Loucy (cell line): Measurements from ENCODE around the gene ADCY6.

Experiments
- EZH2phosphoT487 ChIP-seq: fragments of 200-600 bp; IDR thresholded peaks from 2 replicates; pipeline ENCODE4 v1.6.1; 2018; ENCODE audit warnings: antibody characterized with exemption, mild to moderate bottlenecking, moderate library complexity, borderline replicate concordance
- TF ChIP-seq, protein P1 (sequence below): fragments of 200-600 bp; sonication (generic); conservative IDR thresholded peaks from 2 replicates; pipeline ENCODE4 v1.5.1; 2014; ENCODE audit warnings: mild to moderate bottlenecking, antibody characterized with exemption, low read length

DNA sequence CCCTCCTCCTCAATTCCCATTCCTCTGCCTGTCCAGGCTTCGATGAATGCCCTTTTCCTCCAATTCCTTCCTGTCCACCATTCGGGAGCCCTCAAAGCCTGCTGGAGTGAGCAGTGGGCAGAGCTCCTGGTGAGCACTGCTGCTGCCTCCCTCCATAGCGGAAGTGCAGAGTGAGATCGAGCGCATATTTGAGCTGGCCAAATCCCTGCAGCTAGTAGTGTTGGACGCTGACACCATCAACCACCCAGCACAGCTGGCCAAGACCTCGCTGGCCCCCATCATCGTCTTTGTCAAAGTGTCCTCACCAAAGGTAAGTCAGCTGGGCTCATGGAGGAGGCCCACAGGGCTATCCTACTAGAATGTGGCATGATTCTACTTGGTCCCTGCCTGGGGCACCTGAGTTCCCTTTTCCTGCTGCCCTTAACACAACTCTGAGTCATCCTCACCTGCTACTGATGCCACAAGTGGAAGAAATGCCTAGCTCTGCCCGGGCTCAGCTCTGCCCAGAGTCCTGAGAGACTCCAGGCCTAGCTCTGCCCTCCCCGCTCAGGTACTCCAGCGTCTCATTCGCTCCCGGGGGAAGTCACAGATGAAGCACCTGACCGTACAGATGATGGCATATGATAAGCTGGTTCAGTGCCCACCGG lies 37.4 kb upstream of the ADCY6 start:
- TF ChIP-seq, protein P1, sequence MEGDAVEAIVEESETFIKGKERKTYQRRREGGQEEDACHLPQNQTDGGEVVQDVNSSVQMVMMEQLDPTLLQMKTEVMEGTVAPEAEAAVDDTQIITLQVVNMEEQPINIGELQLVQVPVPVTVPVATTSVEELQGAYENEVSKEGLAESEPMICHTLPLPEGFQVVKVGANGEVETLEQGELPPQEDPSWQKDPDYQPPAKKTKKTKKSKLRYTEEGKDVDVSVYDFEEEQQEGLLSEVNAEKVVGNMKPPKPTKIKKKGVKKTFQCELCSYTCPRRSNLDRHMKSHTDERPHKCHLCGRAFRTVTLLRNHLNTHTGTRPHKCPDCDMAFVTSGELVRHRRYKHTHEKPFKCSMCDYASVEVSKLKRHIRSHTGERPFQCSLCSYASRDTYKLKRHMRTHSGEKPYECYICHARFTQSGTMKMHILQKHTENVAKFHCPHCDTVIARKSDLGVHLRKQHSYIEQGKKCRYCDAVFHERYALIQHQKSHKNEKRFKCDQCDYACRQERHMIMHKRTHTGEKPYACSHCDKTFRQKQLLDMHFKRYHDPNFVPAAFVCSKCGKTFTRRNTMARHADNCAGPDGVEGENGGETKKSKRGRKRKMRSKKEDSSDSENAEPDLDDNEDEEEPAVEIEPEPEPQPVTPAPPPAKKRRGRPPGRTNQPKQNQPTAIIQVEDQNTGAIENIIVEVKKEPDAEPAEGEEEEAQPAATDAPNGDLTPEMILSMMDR, result no peak
- TF ChIP-seq EZH2phosphoT487, result no peak
